ENCODE measurements around the gene IGFALS. TPM values are rescaled to one million over a fixed set of nuclear protein-coding genes. Genes with fewer than 3 reads are reported as not detected.

Gene IGFALS
- total and polyA plus RNA-seq, 11 donors = 0.12 to 0.38 (median 0.23) TPM; not detected in 8

DNA sequence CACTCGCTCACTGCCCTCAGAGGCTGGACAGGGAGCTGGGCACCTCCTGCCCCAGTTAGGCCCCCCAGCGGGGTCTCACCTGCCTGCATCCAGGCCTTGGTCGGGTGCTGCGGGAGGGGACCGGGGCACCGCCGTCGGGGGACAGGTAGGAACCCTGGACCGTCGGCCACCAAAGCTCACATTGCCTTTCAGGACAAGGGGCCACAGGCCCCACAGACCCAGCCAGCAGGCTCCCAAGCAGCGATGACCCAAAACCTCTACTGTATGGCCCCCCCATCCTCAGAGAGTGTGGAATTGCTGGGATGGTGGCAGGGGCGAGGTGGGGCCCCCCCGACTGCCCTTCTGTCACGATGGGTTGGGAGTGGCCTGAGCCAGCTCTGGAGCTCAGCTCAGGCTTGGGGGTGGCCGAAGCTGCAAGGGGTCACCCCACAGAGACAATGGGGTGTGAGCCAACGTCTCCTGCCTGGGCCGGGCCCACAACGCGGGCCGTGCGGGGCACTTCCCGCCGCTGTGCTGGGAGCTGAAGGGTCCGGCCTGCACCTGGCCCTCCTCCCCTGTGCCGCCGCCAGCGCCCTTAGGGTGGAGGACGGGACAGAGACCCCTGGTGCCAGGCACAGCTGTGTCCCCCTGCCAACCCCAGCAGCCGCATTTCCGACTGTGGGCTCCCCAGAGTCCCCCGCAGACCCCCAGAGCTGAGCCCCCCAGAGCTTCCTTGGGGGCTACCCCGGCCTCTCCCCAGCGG, 498 bp downstream of the IGFALS start:
- Histone ChIP-seq H3K36me3 (peaks cover 0 to 37% (median 16%) of the 10 kb centered on the region in 9 donors), H3K9me3 (peaks cover 0 to 6% (median 0%) of the 10 kb centered on the region in 12 donors), H3K27me3 (no peaks in the 10 kb centered on the region), H3K4me3 (no peak overlapping the region), H3K4me1 (no peaks in the 10 kb centered on the region), H3K27ac (no peak overlapping the region)
- intact Hi-C loops (cut with DNase I) = no loop called here
- ATAC-seq (no peak), DNase-seq (peak in 2 of 5 donors; percentile 6 to 25)
- 87 to 94% (median 93%) methylated on average over 16 to 33 of the region's 33 CpGs for WGBS, 4 donors
- no peak for TF ChIP-seq POLR2A (IDR thresholded peaks at IDR 0.05)
- no peak for TF ChIP-seq CTCF (IDR thresholded peaks at IDR 0.05)

DNA sequence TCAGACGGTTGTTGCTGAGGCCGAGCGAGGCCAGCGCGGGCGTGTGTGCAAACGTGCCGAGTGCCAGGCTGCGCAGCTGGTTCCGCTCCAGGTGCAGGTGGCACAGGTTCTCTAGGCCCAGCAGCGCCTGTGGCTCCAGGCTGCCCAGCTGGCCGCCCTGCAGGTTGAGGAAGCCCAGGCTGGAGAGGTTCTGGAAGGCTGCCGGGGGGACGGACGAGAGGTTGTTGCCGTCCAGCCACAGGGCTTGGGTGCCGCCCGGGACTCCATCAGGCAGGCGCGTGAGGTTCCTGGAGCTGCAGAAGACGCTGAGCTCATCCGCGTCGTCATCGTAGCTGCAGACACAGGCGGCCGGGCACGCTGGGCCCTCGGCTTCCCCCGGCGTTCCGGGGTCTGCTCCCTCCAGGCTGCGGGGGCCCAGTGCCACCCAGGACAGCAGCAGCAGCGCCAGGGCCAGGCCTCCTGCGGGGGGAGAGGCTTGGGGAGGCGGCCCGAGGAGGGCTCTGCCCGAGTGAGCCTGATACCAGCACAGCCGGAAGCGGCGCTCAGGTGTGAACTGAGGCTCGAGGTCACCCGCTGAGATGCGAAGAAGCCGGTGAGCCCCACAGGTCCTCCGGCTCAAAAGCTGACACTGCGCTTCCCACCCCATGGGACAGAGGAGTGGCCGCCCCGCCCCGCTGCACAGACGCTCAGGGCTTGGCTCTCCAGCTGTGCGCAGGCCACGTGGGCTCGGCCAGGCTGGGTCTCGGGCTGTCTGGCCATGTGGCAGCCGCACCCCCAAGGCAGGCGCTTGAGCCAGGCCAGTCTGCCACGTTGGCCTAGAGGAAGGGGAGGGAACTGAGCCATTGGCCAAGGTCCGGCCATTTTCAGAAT, 1.3 kb downstream of the IGFALS start:
- DNase-seq (peak in 2 of 5 donors; percentile 6 to 23), ATAC-seq (peak in 2 of 4 donors; percentile 5)
- H3K27ac ChIP-seq = no peak overlapping the region
- no peaks in the 10 kb centered on the region for H3K4me1 ChIP-seq
- no peak overlapping the region for H3K4me3 ChIP-seq
- H3K9me3 ChIP-seq = no peaks in the 10 kb centered on the region
- H3K36me3 ChIP-seq = peaks cover 0 to 45% (median 22%) of the 10 kb centered on the region in 9 donors
- TF ChIP-seq CTCF (IDR thresholded peaks at IDR 0.05) (no peak), POLR2A (IDR thresholded peaks at IDR 0.05) (no peak)
- H3K27me3 ChIP-seq = no peaks in the 10 kb centered on the region
- intact Hi-C loops (cut with DNase I) = no loop called here
- 83 to 89% (median 86%) methylated on average over 45 to 59 of the region's 59 CpGs for WGBS, 4 donors

DNA sequence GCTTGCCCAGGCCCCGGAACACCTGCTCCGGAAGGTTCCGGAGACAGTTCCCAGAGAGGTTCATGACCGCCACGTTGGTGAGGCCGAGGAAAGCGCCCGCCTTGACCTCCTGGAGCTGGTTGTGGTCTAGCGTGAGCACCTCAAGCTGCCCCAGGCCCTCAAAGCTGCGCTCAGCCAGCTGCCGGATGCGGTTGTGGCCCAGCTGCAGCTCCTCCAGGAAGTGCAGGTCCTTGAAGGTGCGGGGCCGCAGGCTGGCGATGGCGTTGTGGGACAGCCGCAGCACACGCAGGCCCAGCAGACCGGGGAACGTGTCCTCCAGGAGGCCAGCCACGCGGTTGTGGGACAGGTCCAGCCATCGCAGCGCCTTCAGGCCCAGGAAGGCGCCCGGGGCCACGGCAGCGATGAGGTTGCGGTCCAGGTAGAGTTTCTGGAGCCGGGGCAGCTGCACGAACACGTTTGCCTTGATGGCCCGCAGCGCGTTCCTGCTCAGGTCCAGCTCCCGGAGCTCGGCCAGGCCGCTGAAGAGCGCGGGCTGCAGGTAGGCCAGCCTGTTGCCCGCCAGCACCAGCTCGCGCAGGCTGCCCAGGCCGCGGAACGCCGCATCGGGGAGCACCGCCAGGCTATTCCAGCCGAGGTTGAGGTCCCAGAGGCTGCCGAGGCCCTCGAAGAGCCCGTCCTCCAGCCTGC, 2.1 kb downstream of the IGFALS start:
- no peak for ATAC-seq
- H3K27me3 ChIP-seq = no peaks in the 10 kb centered on the region
- no peak overlapping the region for H3K27ac ChIP-seq
- DNase-seq = peak in 1 of 5 donors; percentile 5
- no peaks in the 10 kb centered on the region for H3K9me3 ChIP-seq
- no peaks in the 10 kb centered on the region for H3K4me1 ChIP-seq
- intact Hi-C loops (cut with DNase I) = no loop called here
- 94 to 96% (median 95%) methylated on average over 42 to 53 of the region's 53 CpGs for WGBS, 4 donors
- H3K4me3 ChIP-seq = no peak overlapping the region
- no peak for TF ChIP-seq POLR2A (IDR thresholded peaks at IDR 0.05)
- no peak for TF ChIP-seq CTCF (IDR thresholded peaks at IDR 0.05)
- peaks cover 0 to 52% (median 29%) of the 10 kb centered on the region in 9 donors for H3K36me3 ChIP-seq

Measured in heart left ventricle (tissue), 16 donors.